ENCODE results near the gene SRI. TPM values are rescaled to one million over a fixed set of nuclear protein-coding genes. Genes with fewer than 3 reads are reported as not detected.

SRI gene
- total RNA-seq, 2 experiments from 2014 or later, result 44.3 to 45.7 TPM

DNA sequence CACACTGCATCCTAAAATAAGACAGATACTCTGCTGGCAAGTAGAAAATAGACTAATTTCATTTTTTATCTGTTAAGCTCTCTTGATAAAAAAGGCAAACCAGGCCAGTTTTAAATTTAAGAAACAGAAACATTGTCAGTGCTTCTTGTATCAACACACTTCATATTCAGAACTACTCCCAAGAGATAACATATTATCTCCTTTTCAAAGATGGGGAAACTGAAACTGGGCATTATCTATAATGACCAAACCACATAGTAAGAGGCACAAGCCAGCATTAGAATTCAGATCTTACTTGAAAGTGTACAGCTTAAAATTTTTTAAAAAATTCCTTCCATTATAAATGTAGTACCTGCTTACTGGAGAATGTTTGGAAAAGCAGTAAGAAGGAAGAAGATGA lies 14.7 kb downstream of the SRI start:
- Mint-ChIP-seq H3K27me3 (no peaks in the 10 kb centered on the region), H3K9me3 (no peaks in the 10 kb centered on the region), H3K4me3 (no peak overlapping the region), H3K36me3 (ENCODE audit: low read depth) (peaks cover 72% of the 10 kb centered on the region), H3K27ac (no peak overlapping the region), H3K4me1 (ENCODE audit: low read depth) (no peaks in the 10 kb centered on the region)
- TF ChIP-seq, protein P1, sequence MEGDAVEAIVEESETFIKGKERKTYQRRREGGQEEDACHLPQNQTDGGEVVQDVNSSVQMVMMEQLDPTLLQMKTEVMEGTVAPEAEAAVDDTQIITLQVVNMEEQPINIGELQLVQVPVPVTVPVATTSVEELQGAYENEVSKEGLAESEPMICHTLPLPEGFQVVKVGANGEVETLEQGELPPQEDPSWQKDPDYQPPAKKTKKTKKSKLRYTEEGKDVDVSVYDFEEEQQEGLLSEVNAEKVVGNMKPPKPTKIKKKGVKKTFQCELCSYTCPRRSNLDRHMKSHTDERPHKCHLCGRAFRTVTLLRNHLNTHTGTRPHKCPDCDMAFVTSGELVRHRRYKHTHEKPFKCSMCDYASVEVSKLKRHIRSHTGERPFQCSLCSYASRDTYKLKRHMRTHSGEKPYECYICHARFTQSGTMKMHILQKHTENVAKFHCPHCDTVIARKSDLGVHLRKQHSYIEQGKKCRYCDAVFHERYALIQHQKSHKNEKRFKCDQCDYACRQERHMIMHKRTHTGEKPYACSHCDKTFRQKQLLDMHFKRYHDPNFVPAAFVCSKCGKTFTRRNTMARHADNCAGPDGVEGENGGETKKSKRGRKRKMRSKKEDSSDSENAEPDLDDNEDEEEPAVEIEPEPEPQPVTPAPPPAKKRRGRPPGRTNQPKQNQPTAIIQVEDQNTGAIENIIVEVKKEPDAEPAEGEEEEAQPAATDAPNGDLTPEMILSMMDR (IDR thresholded peaks at IDR 0.05), result no peak
- Histone ChIP-seq H3K4me1 (ENCODE audit: insufficient read depth, low read length) (no peaks in the 10 kb centered on the region), H3K36me3 (ENCODE audit: insufficient read depth, low read length) (peaks cover 68% of the 10 kb centered on the region), H3K27me3 (ENCODE audit: control insufficient read depth in 1 of 2, insufficient read depth in 2 of 2, low read length in 2 of 2) (no peaks in the 10 kb centered on the region), H3K27ac (ENCODE audit: low read depth in 1 of 2, low read length in 2 of 2) (no peak overlapping the region), H3K4me3 (ENCODE audit: low read length) (no peak overlapping the region), H3K9me3 (ENCODE audit: control insufficient read depth in 1 of 2, insufficient read depth in 1 of 2, low read length in 2 of 2) (no peaks in the 10 kb centered on the region)
- no peak for DNase-seq
- POLR2A ChIA-PET, result no interaction called here
- CTCF ChIA-PET, result interaction anchor here (1.5 kb wide), 1 partner anchor 15 kb away, joined by 5 read pairs; the partner anchor contains the start of gene SRI
- intact Hi-C loops (cut with DNase I, micrococcal nuclease), result no loop called here
- no peak for ATAC-seq (ENCODE audit: poor library complexity)

DNA sequence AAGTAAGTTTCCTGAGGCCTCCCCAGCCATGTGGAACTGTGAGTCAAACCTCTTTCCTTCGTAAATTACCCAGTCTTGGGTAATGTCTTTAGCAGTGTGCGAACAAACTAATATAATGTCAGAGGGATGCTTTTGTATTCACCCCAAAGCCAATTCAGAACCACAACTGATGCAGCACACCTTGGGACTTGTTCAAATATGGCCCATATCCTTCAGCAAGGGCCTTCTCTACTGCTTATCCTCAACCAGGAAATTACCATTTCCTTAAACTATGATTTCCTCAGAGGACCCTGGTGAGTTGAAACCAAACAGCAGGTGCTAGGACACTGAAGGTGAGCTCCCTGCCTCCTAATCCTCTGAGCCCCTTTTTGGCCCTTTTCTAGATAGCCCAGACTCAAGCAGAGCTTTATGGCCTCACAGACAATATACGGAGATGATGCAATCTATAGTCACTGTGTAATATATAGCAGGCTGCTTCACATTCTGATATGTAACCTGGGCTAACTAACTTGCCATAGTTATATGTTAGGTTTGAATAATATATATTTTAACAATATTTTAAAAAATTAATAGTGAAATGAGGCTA lies 15.2 kb downstream of the SRI start:
- Histone ChIP-seq H3K36me3 (ENCODE audit: insufficient read depth, low read length) (peaks cover 62% of the 10 kb centered on the region), H3K4me3 (ENCODE audit: low read length) (no peak overlapping the region), H3K27ac (ENCODE audit: low read depth in 1 of 2, low read length in 2 of 2) (no peak overlapping the region), H3K27me3 (ENCODE audit: control insufficient read depth in 1 of 2, insufficient read depth in 2 of 2, low read length in 2 of 2) (no peaks in the 10 kb centered on the region), H3K9me3 (ENCODE audit: control insufficient read depth in 1 of 2, insufficient read depth in 1 of 2, low read length in 2 of 2) (no peaks in the 10 kb centered on the region), H3K4me1 (ENCODE audit: insufficient read depth, low read length) (no peaks in the 10 kb centered on the region)
- Mint-ChIP-seq H3K36me3 (ENCODE audit: low read depth) (peaks cover 67% of the 10 kb centered on the region), H3K27ac (no peak overlapping the region), H3K4me3 (no peak overlapping the region), H3K9me3 (no peaks in the 10 kb centered on the region), H3K27me3 (no peaks in the 10 kb centered on the region), H3K4me1 (ENCODE audit: low read depth) (no peaks in the 10 kb centered on the region)
- TF ChIP-seq, protein P1 (IDR thresholded peaks at IDR 0.05), result no peak
- ATAC-seq (ENCODE audit: poor library complexity) (no peak), DNase-seq (no peak)
- POLR2A ChIA-PET, result no interaction called here
- intact Hi-C loops (cut with DNase I, micrococcal nuclease), result no loop called here
- CTCF ChIA-PET, result interaction anchor here (1.5 kb wide), 1 partner anchor 15 kb away, joined by 5 read pairs; the partner anchor contains the start of gene SRI

DNA sequence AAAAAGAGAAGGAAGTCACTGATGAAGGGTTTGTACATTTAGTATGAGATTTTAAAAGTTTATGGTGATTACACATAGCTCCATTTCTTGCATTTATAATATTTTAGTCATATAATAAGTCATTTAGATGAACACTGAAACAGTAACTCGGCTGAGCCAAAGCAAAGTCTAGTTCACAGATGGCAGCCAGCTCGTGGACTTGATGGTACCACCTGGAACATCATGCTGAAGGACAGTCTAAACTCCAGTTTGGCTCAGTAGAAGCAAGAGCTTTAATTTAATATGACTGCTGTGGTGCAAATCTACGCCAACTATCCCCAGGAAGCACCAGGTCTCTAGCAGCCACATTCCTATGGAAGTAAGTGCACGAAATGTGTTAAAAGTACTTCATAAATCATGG lies 16.4 kb downstream of the SRI start:
- intact Hi-C loops (cut with DNase I, micrococcal nuclease), result no loop called here
- ChIA-PET POLR2A (no interaction called here), CTCF (no interaction called here)
- Mint-ChIP-seq H3K9me3 (no peaks in the 10 kb centered on the region), H3K4me1 (ENCODE audit: low read depth) (no peaks in the 10 kb centered on the region), H3K27ac (no peak overlapping the region), H3K36me3 (ENCODE audit: low read depth) (peaks cover 56% of the 10 kb centered on the region), H3K27me3 (no peaks in the 10 kb centered on the region), H3K4me3 (no peak overlapping the region)
- no peak overlapping the region for H3K27ac ChIP-seq (ENCODE audit: low read depth in 1 of 2, low read length in 2 of 2)
- H3K4me3 ChIP-seq (ENCODE audit: low read length), result no peak overlapping the region
- TF ChIP-seq, protein P1 (IDR thresholded peaks at IDR 0.05), result no peak
- no peak for ATAC-seq (ENCODE audit: poor library complexity)
- no peaks in the 10 kb centered on the region for H3K4me1 ChIP-seq (ENCODE audit: insufficient read depth, low read length)
- DNase-seq, result no peak
- H3K9me3 ChIP-seq (ENCODE audit: control insufficient read depth in 1 of 2, insufficient read depth in 1 of 2, low read length in 2 of 2), result no peaks in the 10 kb centered on the region
- peaks cover 50% of the 10 kb centered on the region for H3K36me3 ChIP-seq (ENCODE audit: insufficient read depth, low read length)
- H3K27me3 ChIP-seq (ENCODE audit: control insufficient read depth in 1 of 2, insufficient read depth in 2 of 2, low read length in 2 of 2), result no peaks in the 10 kb centered on the region
